ENCODE results near the gene RALB. TPM values are rescaled to one million over a fixed set of nuclear protein-coding genes. Genes with fewer than 3 reads are reported as not detected.
A peak's percentile ranks its signal among the peaks of the same experiment; 100 is the strongest.

RALB gene
- total RNA-seq, 4 donors from 2014 or later: 20.1 to 45.0 (median 30.4) TPM

DNA sequence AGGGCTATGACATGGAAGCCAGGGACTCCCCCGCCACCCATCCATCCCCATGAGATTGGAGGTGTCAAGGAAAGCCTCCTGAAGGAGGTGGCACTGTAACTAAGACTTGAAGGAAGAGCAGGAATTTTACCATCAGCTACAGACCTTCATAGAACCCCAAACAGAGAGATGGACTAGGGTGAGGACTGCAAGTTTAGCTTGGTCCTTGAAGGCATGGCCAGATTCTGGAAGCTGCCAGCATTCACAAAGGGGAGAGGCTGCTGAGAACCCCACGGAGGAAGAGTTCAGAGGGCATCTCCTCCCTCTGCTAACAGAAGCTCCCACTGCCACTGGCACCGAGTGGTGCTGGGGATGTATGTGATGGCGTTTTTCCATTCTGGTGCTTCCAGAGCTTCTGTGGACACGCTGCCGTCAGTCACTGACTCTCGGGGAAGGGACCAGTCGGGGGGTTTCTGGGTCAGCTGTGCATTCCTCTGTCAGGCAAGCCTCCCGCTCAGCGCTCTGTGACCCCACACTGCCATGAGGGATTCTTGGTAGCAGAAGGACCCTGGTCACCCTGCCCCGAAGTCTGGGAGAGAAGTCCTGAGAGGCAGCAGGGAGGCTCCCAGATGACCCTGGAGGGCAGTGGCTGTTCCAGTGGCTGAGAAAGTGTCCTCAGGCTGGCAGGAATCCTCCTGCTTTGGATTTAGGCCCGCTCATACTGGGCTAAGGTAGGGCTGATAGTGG lies 47.5 kb upstream of the RALB start:
- ATAC-seq: no peak
- intact Hi-C loops (cut with DNase I; ENCODE audit: low total_unique reads): no loop called here

DNA sequence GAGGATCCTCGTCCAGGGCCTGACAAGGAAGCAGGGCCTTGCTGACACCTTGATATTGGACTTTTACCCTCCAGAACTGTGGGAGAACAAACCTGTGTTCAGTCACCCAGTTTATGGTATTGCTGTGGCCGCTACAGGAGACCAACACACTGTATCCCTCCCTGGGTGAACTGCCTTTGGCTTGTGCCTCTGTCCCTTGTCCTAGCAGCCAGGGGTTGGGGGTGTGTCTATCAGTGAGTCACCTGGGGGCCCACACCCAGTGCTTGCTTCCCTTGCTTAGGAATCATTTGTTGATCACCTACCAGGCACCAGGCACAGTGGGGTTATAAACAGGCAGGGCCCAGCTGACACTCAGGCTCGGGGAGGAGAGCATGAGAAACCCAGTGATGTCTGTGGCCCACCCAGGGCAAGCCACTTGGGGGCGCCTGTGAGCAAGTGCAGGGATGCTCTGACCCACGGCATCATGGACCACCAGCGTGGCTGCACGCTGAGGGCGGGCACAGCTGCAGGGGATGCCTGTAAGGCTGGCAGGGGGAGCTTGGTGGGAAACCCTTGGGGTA lies 46.5 kb upstream of the RALB start:
- Histone ChIP-seq H3K4me1 (peaks cover 0 to 7% of the 10 kb centered on the region in 2 donors), H3K9me3 (no peaks in the 10 kb centered on the region), H3K36me3 (no peaks in the 10 kb centered on the region), H3K27me3 (no peaks in the 10 kb centered on the region), H3K27ac (no peak overlapping the region), H3K4me3 (no peak overlapping the region)
- in situ Hi-C loops (cut with MboI; ENCODE audit: low sequenced_read_pairs in 4 of 4): no loop called here
- intact Hi-C loops (cut with DNase I; ENCODE audit: low total_unique reads): loop anchor here (1.0 kb wide), 1 partner anchor 107 kb away; no protein-coding TSS in a partner anchor
- TF ChIP-seq CTCF (IDR thresholded peaks at IDR 0.05 in 4 of 5, conservative IDR thresholded peaks at IDR 0.05 in 1 of 5) (peak in 2 of 5 experiments; percentile 43 to 54), POLR2A (IDR thresholded peaks at IDR 0.05) (no peak)
- DNase-seq (no peak), ATAC-seq (no peak)

More for the DNA sequence above, 47.5 kb upstream of the RALB start:
- Histone ChIP-seq H3K27me3 (no peaks in the 10 kb centered on the region), H3K9me3 (no peaks in the 10 kb centered on the region), H3K27ac (no peak overlapping the region), H3K4me3 (no peak overlapping the region), H3K4me1 (peaks cover 0 to 7% of the 10 kb centered on the region in 2 donors), H3K36me3 (no peaks in the 10 kb centered on the region)
- no peak for DNase-seq
- in situ Hi-C loops (cut with MboI; ENCODE audit: low sequenced_read_pairs in 4 of 4): no loop called here
- no peak for TF ChIP-seq CTCF (IDR thresholded peaks at IDR 0.05 in 4 of 5, conservative IDR thresholded peaks at IDR 0.05 in 1 of 5)
- no peak for TF ChIP-seq POLR2A (IDR thresholded peaks at IDR 0.05)

GRCh38 chr2:120208381-120209353 lies 44.0 kb upstream of the RALB start:
- intact Hi-C loops (cut with DNase I; ENCODE audit: low total_unique reads): no loop called here
- DNase-seq (no peak), ATAC-seq (no peak)
- no peak overlapping the region for H3K27ac ChIP-seq
- in situ Hi-C loops (cut with MboI; ENCODE audit: low sequenced_read_pairs in 4 of 4): no loop called here
- no peaks in the 10 kb centered on the region for H3K9me3 ChIP-seq
- H3K4me3 ChIP-seq: no peak overlapping the region
- peaks cover 0 to 6% of the 10 kb centered on the region in 2 donors for H3K4me1 ChIP-seq
- no peak for TF ChIP-seq CTCF (IDR thresholded peaks at IDR 0.05 in 4 of 5, conservative IDR thresholded peaks at IDR 0.05 in 1 of 5)
- TF ChIP-seq POLR2A (IDR thresholded peaks at IDR 0.05): no peak
- no peaks in the 10 kb centered on the region for H3K27me3 ChIP-seq
- H3K36me3 ChIP-seq: no peaks in the 10 kb centered on the region

- Histone ChIP-seq H3K36me3 (no peaks in the 10 kb centered on the region), H3K4me3 (no peak overlapping the region), H3K27ac (no peak overlapping the region), H3K9me3 (no peaks in the 10 kb centered on the region), H3K27me3 (no peaks in the 10 kb centered on the region), H3K4me1 (no peaks in the 10 kb centered on the region)
- intact Hi-C loops (cut with DNase I; ENCODE audit: low total_unique reads) (no loop called here), in situ Hi-C loops (cut with MboI; ENCODE audit: low sequenced_read_pairs in 4 of 4) (no loop called here)
- ATAC-seq: no peak
- no peak for TF ChIP-seq POLR2A (IDR thresholded peaks at IDR 0.05)
- TF ChIP-seq CTCF (IDR thresholded peaks at IDR 0.05 in 4 of 5, conservative IDR thresholded peaks at IDR 0.05 in 1 of 5): no peak
- no peak for DNase-seq
Measured at GRCh38 chr2:120209427-120210269, 43.0 kb upstream of the RALB start.
